Neural cell (in vitro differentiated cells): ENCODE results near the gene LRRIQ3. TPM values are rescaled to one million over a fixed set of nuclear protein-coding genes. Genes with fewer than 3 reads are reported as not detected.

Source experiments
- H2AFZ ChIP-seq: fragments of 200-600, 300-800 bp; sonication (generic), shearing (Covaris generic); 2 replicates; pipeline ENCODE4 v1.6.0; 2014; ENCODE audit warnings: low read depth, mild to moderate bottlenecking, antibody characterized with exemption, low read length, moderate library complexity
- H3F3A ChIP-seq: fragments of 200-600 bp; shearing (Covaris generic); 2 replicates; pipeline ENCODE4 v1.6.1; 2016; ENCODE audit warnings: mild to moderate bottlenecking, moderate library complexity, mixed read lengths, antibody characterized with exemption, low read length; ENCODE audit not compliant: insufficient read depth, poor library complexity, severe bottlenecking
- H3K27ac ChIP-seq: fragments of 200-600, 300-800 bp; sonication (generic), shearing (Covaris generic); 2 replicates; pipeline ENCODE4 v1.5.1; 2014; ENCODE audit warnings: mild to moderate bottlenecking, low read length, moderate library complexity
- H3K27me3 ChIP-seq: fragments of 300-800, 200-600 bp; sonication (generic), shearing (Covaris generic); 2 replicates; pipeline ENCODE4 v1.6.0; 2014; ENCODE audit warnings: mild to moderate bottlenecking, low read depth, low read length, moderate library complexity; ENCODE audit not compliant: insufficient read depth
- H3K36me3 ChIP-seq: fragments of 300-800, 200-600 bp; sonication (generic), shearing (Covaris generic); 2 replicates; pipeline ENCODE4 v1.5.1; 2014; ENCODE audit warnings: mild to moderate bottlenecking, antibody characterized with exemption, low read length, moderate library complexity; ENCODE audit not compliant: insufficient read depth
- H3K4me2 ChIP-seq: fragments of 300-800, 200-600 bp; sonication (generic), shearing (Covaris generic); 2 replicates; pipeline ENCODE4 v1.6.0; 2014; ENCODE audit warnings: mild to moderate bottlenecking, low read length
- H3K4me3 ChIP-seq: fragments of 300-800, 200-600 bp; sonication (generic), shearing (Covaris generic); 2 replicates; pipeline ENCODE4 v1.5.1; 2014; ENCODE audit warnings: mild to moderate bottlenecking, low read length, moderate library complexity
- H3K79me2 ChIP-seq: fragments of 200-600 bp; shearing (Covaris generic); replicated peaks from 2 replicates; pipeline ENCODE4 v1.6.0; 2014; ENCODE audit warnings: mild to moderate bottlenecking, low read length, moderate library complexity; ENCODE audit not compliant: insufficient read depth
- H3K9ac ChIP-seq: fragments of 300-800, 200-600 bp; sonication (generic), shearing (Covaris generic); 2 replicates; pipeline ENCODE4 v1.6.1; 2016; ENCODE audit warnings: mild to moderate bottlenecking, low read length, mixed read lengths
- H3K9me2 ChIP-seq: fragments of 200-600 bp; shearing (Covaris generic); 2 replicates; pipeline ENCODE4 v1.6.1; 2016; ENCODE audit warnings: mild to moderate bottlenecking, low read length, mixed read lengths; ENCODE audit not compliant: insufficient read depth
- H3K9me3 ChIP-seq: fragments of 200-600, 300-800 bp; sonication (generic), shearing (Covaris generic); 2 replicates; pipeline ENCODE4 v1.6.1; 2016; ENCODE audit warnings: mild to moderate bottlenecking, mixed run types, low read length, moderate library complexity, mixed read lengths
- H4K20me1 ChIP-seq: fragments of 200-600 bp; shearing (Covaris generic); 2 replicates; pipeline ENCODE4 v1.6.1; 2016; ENCODE audit warnings: mild to moderate bottlenecking, mixed run types; ENCODE audit not compliant: insufficient read depth
- EP300 ChIP-seq: fragments of 450-650 bp; conservative IDR thresholded peaks from 2 replicates; pipeline ENCODE4 v1.6.1; 2014; ENCODE audit warnings: antibody characterized with exemption, mild to moderate bottlenecking, moderate library complexity; ENCODE audit not compliant: poor library complexity, severe bottlenecking
- EZH2 ChIP-seq: fragments of 200-600, 300-800 bp; shearing (Covaris generic), sonication (generic); IDR thresholded peaks from 2 replicates; pipeline ENCODE4 v1.6.1; 2014; ENCODE audit warnings: antibody characterized with exemption, low read length, borderline replicate concordance, mild to moderate bottlenecking; ENCODE audit not compliant: insufficient read depth, poor library complexity, severe bottlenecking
- MXI1 ChIP-seq: fragments of 450-650 bp; conservative IDR thresholded peaks from 2 replicates; pipeline ENCODE4 v1.6.1; 2014; ENCODE audit warnings: antibody characterized with exemption, mild to moderate bottlenecking; ENCODE audit not compliant: poor library complexity, severe bottlenecking
- POLR2AphosphoS5 ChIP-seq: IDR thresholded peaks from 2 replicates; pipeline ENCODE4 v1.6.1; 2012
- RAD21 ChIP-seq: fragments of 450-650 bp; conservative IDR thresholded peaks from 2 replicates; pipeline ENCODE4 v1.6.1; 2014; ENCODE audit warnings: antibody characterized with exemption, mild to moderate bottlenecking, moderate library complexity
- SMC3 ChIP-seq: fragments of 450-650 bp; conservative IDR thresholded peaks from 2 replicates; pipeline ENCODE4 v1.6.1; 2014; ENCODE audit warnings: antibody characterized with exemption, mild to moderate bottlenecking, moderate library complexity; ENCODE audit not compliant: poor library complexity
- TAF1 ChIP-seq: IDR thresholded peaks from 2 replicates; pipeline ENCODE4 v1.6.1; 2012; ENCODE audit warnings: low read depth
- polyA plus RNA-seq: library from polyadenylated mRNA; depleted of rRNA; stranded (reverse); fragments of >200 nt; gene quantifications from 2 replicates; pipeline ENCODE4 v1.2.3, GENCODE V29; 2014
- TF ChIP-seq, protein P1 (sequence below): IDR thresholded peaks from 2 replicates; pipeline ENCODE4 v1.6.1; 2012; ENCODE audit warnings: borderline replicate concordance
- TF ChIP-seq, protein P2 (sequence below): fragments of 450-650 bp; IDR thresholded peaks from 2 replicates; pipeline ENCODE4 v1.5.1; 2014; ENCODE audit warnings: antibody characterized with exemption, mild to moderate bottlenecking, moderate library complexity; ENCODE audit not compliant: poor library complexity, severe bottlenecking

LRRIQ3 gene
- polyA plus RNA-seq, 1 donor from 2014 or later = not detected

DNA sequence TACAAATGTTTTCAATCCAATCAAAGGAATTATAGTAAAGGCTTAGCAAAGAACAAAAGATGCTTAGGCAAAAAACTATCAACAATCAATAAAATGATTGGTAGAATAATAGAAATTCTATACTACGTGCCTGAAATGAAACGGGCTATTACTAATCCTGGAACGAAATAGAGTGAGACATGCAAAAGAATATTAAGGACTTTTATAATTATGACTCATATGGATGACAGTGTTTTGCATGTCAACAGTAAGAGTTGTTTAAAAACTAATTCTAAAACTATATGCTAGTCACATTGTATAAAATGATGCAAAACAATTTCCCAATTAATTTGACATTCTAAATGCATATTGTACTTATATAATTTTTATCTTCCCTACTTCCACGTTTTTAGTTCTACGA is 35.6 kb downstream of the LRRIQ3 start:
- Histone ChIP-seq H3K4me2 (no peak overlapping the region), H3K36me3 (no peaks in the 10 kb centered on the region), H3F3A (no peaks in the 10 kb centered on the region), H2AFZ (no peak overlapping the region), H3K9me2 (no peaks in the 10 kb centered on the region), H3K9ac (no peak overlapping the region), H3K9me3 (no peaks in the 10 kb centered on the region), H3K79me2 (no peaks in the 10 kb centered on the region), H3K4me3 (no peak overlapping the region), H3K27ac (no peak overlapping the region), H3K27me3 (no peaks in the 10 kb centered on the region), H4K20me1 (no peaks in the 10 kb centered on the region)
- TF ChIP-seq MXI1 (no peak), EZH2 (no peak), TAF1 (no peak), RAD21 (no peak), SMC3 (no peak), POLR2AphosphoS5 (no peak), EP300 (no peak)
- TF ChIP-seq, protein P1, sequence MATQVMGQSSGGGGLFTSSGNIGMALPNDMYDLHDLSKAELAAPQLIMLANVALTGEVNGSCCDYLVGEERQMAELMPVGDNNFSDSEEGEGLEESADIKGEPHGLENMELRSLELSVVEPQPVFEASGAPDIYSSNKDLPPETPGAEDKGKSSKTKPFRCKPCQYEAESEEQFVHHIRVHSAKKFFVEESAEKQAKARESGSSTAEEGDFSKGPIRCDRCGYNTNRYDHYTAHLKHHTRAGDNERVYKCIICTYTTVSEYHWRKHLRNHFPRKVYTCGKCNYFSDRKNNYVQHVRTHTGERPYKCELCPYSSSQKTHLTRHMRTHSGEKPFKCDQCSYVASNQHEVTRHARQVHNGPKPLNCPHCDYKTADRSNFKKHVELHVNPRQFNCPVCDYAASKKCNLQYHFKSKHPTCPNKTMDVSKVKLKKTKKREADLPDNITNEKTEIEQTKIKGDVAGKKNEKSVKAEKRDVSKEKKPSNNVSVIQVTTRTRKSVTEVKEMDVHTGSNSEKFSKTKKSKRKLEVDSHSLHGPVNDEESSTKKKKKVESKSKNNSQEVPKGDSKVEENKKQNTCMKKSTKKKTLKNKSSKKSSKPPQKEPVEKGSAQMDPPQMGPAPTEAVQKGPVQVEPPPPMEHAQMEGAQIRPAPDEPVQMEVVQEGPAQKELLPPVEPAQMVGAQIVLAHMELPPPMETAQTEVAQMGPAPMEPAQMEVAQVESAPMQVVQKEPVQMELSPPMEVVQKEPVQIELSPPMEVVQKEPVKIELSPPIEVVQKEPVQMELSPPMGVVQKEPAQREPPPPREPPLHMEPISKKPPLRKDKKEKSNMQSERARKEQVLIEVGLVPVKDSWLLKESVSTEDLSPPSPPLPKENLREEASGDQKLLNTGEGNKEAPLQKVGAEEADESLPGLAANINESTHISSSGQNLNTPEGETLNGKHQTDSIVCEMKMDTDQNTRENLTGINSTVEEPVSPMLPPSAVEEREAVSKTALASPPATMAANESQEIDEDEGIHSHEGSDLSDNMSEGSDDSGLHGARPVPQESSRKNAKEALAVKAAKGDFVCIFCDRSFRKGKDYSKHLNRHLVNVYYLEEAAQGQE = no peak
- TF ChIP-seq, protein P2, sequence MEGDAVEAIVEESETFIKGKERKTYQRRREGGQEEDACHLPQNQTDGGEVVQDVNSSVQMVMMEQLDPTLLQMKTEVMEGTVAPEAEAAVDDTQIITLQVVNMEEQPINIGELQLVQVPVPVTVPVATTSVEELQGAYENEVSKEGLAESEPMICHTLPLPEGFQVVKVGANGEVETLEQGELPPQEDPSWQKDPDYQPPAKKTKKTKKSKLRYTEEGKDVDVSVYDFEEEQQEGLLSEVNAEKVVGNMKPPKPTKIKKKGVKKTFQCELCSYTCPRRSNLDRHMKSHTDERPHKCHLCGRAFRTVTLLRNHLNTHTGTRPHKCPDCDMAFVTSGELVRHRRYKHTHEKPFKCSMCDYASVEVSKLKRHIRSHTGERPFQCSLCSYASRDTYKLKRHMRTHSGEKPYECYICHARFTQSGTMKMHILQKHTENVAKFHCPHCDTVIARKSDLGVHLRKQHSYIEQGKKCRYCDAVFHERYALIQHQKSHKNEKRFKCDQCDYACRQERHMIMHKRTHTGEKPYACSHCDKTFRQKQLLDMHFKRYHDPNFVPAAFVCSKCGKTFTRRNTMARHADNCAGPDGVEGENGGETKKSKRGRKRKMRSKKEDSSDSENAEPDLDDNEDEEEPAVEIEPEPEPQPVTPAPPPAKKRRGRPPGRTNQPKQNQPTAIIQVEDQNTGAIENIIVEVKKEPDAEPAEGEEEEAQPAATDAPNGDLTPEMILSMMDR = no peak

DNA sequence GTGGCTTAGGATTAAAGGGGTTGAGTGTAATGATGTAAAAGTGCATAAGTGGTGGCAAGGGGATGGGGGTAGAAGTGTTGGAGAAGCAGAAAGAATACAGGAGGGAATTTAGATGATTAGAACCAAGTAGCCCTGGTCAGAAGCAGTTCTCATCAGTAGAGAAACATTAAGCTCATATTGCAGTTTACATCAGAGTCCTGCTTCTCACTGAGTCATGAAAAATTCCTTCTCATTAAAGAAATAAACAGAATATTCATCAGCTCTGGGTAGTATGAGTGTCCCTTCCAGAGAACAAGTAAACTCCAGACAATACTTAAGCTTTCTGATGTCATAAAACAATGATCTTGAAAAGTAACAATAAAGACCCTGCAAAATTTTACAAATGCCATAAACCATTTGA is 36.5 kb downstream of the LRRIQ3 start:
- no peak overlapping the region for H3K27ac ChIP-seq
- no peaks in the 10 kb centered on the region for H3K79me2 ChIP-seq
- no peaks in the 10 kb centered on the region for H3K9me3 ChIP-seq
- no peaks in the 10 kb centered on the region for H4K20me1 ChIP-seq
- no peak overlapping the region for H2AFZ ChIP-seq
- TF ChIP-seq, protein P2 = no peak
- TF ChIP-seq TAF1 (no peak), MXI1 (no peak), POLR2AphosphoS5 (no peak), RAD21 (no peak), EZH2 (no peak), SMC3 (no peak), EP300 (no peak)
- TF ChIP-seq, protein P1 = no peak
- no peak overlapping the region for H3K4me2 ChIP-seq
- no peak overlapping the region for H3K9ac ChIP-seq
- H3K9me2 ChIP-seq = no peaks in the 10 kb centered on the region
- H3K4me3 ChIP-seq = no peak overlapping the region
- H3F3A ChIP-seq = no peaks in the 10 kb centered on the region
- no peaks in the 10 kb centered on the region for H3K27me3 ChIP-seq
- no peaks in the 10 kb centered on the region for H3K36me3 ChIP-seq
